CD14-positive monocyte (primary cell): Measurements from ENCODE around the gene SETBP1. TPM values are rescaled to one million over a fixed set of nuclear protein-coding genes. Genes with fewer than 3 reads are reported as not detected.

Experiments
- DNase-seq, 3 donors: peaks; one replicate each; pipeline ENCODE4 v3.0.0-alpha.2; 2011 to 2022
- H2AFZ ChIP-seq: 2 replicates; pipeline ENCODE4 v1.6.0; 2012; ENCODE audit warnings: mild to moderate bottlenecking, low read depth, low read length, inconsistent platforms; ENCODE audit not compliant: insufficient read depth, poor library complexity, severe bottlenecking
- H3K27ac ChIP-seq, 2 donors: 1 replicate in 1 of 2; 2 replicates in 1 of 2; pipeline ENCODE4 v1.5.1; 2012 to 2013; ENCODE audit warnings: low read length in 2 of 2, control low read depth in 1 of 2, inconsistent platforms in 1 of 2, low read depth in 1 of 2, mild to moderate bottlenecking in 1 of 2
- H3K27me3 ChIP-seq, 2 donors: one replicate each; pipeline versions ENCODE4 v1.6.0 to v1.6.1; 2011 to 2013; ENCODE audit warnings: low read length in 2 of 2; ENCODE audit not compliant: control insufficient read depth in 2 of 2, insufficient read depth in 2 of 2
- H3K36me3 ChIP-seq, 2 donors: replicated peaks in 1 of 2; 1 replicate in 1 of 2; 2 replicates in 1 of 2; pipeline versions ENCODE4 v1.5.1 to v1.6.1; 2012 to 2013; ENCODE audit warnings: low read length in 2 of 2, control low read depth in 1 of 2, inconsistent platforms in 1 of 2, mild to moderate bottlenecking in 1 of 2; ENCODE audit not compliant: insufficient read depth in 2 of 2, control insufficient read depth in 1 of 2
- H3K4me1 ChIP-seq, 2 donors: 1 replicate in 1 of 2; 2 replicates in 1 of 2; pipeline versions ENCODE4 v1.5.1 to v1.6.1; 2012 to 2013; ENCODE audit warnings: low read length in 2 of 2, control low read depth in 1 of 2, inconsistent platforms in 1 of 2, mild to moderate bottlenecking in 1 of 2, moderate library complexity in 1 of 2; ENCODE audit not compliant: insufficient read depth in 2 of 2, control insufficient read depth in 1 of 2
- H3K4me2 ChIP-seq: replicated peaks from 2 replicates; pipeline ENCODE3; 2012; ENCODE audit warnings: low read length, moderate library complexity, mild to moderate bottlenecking; ENCODE audit not compliant: poor library complexity, severe bottlenecking; ENCODE audit errors: extremely low read depth
- H3K4me3 ChIP-seq, 3 experiments: fragments of 200-600 bp in 1 of 3; sonication (generic) in 1 of 3; replicated peaks in 1 of 3; 1 replicate in 2 of 3; 2 replicates in 1 of 3; pipeline ENCODE4 v1.5.1; 2011 to 2013; ENCODE audit warnings: low read length in 3 of 3, mild to moderate bottlenecking in 3 of 3, control low read depth in 2 of 3, low read depth in 2 of 3, inconsistent platforms in 1 of 3, moderate library complexity in 1 of 3
- H3K79me2 ChIP-seq: 2 replicates; pipeline ENCODE4 v1.6.0; 2012; ENCODE audit warnings: mild to moderate bottlenecking, control low read depth, inconsistent platforms, low read length, moderate library complexity; ENCODE audit not compliant: insufficient read depth
- H3K9ac ChIP-seq: 2 replicates; pipeline ENCODE4 v1.6.0; 2017; ENCODE audit warnings: low read length, mild to moderate bottlenecking; ENCODE audit not compliant: insufficient read depth, poor library complexity, severe bottlenecking
- H3K9me3 ChIP-seq, 2 donors: replicated peaks in 1 of 2; 1 replicate in 1 of 2; 2 replicates in 1 of 2; pipeline versions ENCODE4 v1.5.1 to v1.6.1; 2012 to 2013; ENCODE audit warnings: low read length in 2 of 2, control low read depth in 1 of 2; ENCODE audit not compliant: control insufficient read depth in 1 of 2, insufficient read depth in 1 of 2
- H4K20me1 ChIP-seq: 2 replicates; pipeline ENCODE4 v1.6.0; 2012; ENCODE audit warnings: mild to moderate bottlenecking, low read length, control low read depth, moderate library complexity; ENCODE audit not compliant: insufficient read depth
- H3K27ac Mint-ChIP-seq, 7 donors: one replicate each; pipeline ENCODE4 v1.8.0; 2020; ENCODE audit warnings: mild to moderate bottlenecking in 7 of 7, mixed read lengths in 7 of 7, moderate library complexity in 6 of 7, inconsistent platforms in 2 of 7
- H3K27me3 Mint-ChIP-seq, 3 donors: one replicate each; pipeline ENCODE4 v1.8.0; 2021 to 2022; ENCODE audit warnings: low read depth in 3 of 3, mild to moderate bottlenecking in 3 of 3, mixed read lengths in 3 of 3, moderate library complexity in 3 of 3, inconsistent platforms in 1 of 3
- H3K36me3 Mint-ChIP-seq, 2 donors: one replicate each; pipeline ENCODE4 v1.8.0; 2020; ENCODE audit warnings: mixed read lengths in 2 of 2, inconsistent platforms in 1 of 2, mild to moderate bottlenecking in 1 of 2
- H3K4me1 Mint-ChIP-seq: one replicate; pipeline ENCODE4 v1.8.0; 2020; ENCODE audit warnings: mild to moderate bottlenecking, mixed read lengths
- H3K4me3 Mint-ChIP-seq, 2 donors: one replicate each; pipeline ENCODE4 v1.8.0; 2020; ENCODE audit warnings: mild to moderate bottlenecking in 2 of 2, mixed read lengths in 2 of 2, moderate library complexity in 1 of 2
- H3K9me3 Mint-ChIP-seq, 7 donors: one replicate each; pipeline ENCODE4 v1.8.0; 2020 to 2022; ENCODE audit warnings: mixed read lengths in 7 of 7, mild to moderate bottlenecking in 6 of 7, moderate library complexity in 6 of 7, inconsistent platforms in 2 of 7
- CTCF ChIP-seq: fragments of 200-600 bp; IDR thresholded peaks from one replicate; pipeline ENCODE4 v1.8.0; 2022; ENCODE audit warnings: antibody characterized with exemption, mild to moderate bottlenecking
- WGBS: methylation state at CpG from one replicate; pipeline ENCODE4 v1.1.5; 2013; ENCODE audit warnings: missing lambda C conversion rate; ENCODE audit not compliant: insufficient coverage; 5-methylcytosine and 5-hydroxymethylcytosine counted together
- intact Hi-C, 2 donors: fragments of 100-400 bp; cut with micrococcal nuclease; formaldehyde crosslinking; loops; one replicate each; pipeline versions ENCODE4 v1.15.0 to v1.15.1; 2023
- polyA plus RNA-seq, 3 donors: library from polyadenylated mRNA; depleted of rRNA in 1 of 3; unstranded in 2 of 3; stranded (reverse) in 1 of 3; fragments of 300-500 nt in 2 of 3; fragments of >200 nt in 1 of 3; fragmentation: Illumina TruSeq in 2 of 3; gene quantifications; 1 replicate in 2 of 3; 2 replicates in 1 of 3; pipeline ENCODE4 v1.2.3, GENCODE V29; 2012 to 2021

The SETBP1 gene
- polyA plus RNA-seq, 3 donors, result 0.01 to 1.2 TPM; not detected in 1

GRCh38 chr18:44998360-44998759, 317.7 kb downstream of the SETBP1 start:
- Histone ChIP-seq H3K79me2 (no peaks in the 10 kb centered on the region), H3K36me3 (no peaks in the 10 kb centered on the region), H2AFZ (no peak overlapping the region), H3K4me1 (peaks cover 7 to 11% of the 10 kb centered on the region in 2 donors), H3K27ac (no peak overlapping the region), H3K9me3 (peaks cover 0 to 3% of the 10 kb centered on the region in 2 donors), H3K4me3 (no peak overlapping the region), H3K4me2 (no peak overlapping the region), H3K27me3 (no peaks in the 10 kb centered on the region), H3K9ac (no peak overlapping the region), H4K20me1 (no peaks in the 10 kb centered on the region)
- Mint-ChIP-seq H3K9me3 (peaks cover 0 to 8% (median 3%) of the 10 kb centered on the region in 7 donors), H3K27ac (no peak overlapping the region), H3K4me3 (no peak overlapping the region), H3K4me1 (peaks cover 9% of the 10 kb centered on the region), H3K36me3 (peaks cover 0 to 2% of the 10 kb centered on the region in 2 donors), H3K27me3 (peaks cover 0 to 3% (median 1%) of the 10 kb centered on the region in 3 donors)
- DNase-seq, result no peak
- intact Hi-C loops, result no loop called here
- no peak for TF ChIP-seq CTCF
- WGBS, result 96% methylated on average over 5 of the region's 8 CpGs

- peaks cover 8% of the 10 kb centered on the region for H3K4me1 Mint-ChIP-seq
- no peaks in the 10 kb centered on the region for H3K36me3 Mint-ChIP-seq
- Histone ChIP-seq H3K79me2 (no peaks in the 10 kb centered on the region), H3K4me3 (no peak overlapping the region), H3K36me3 (no peaks in the 10 kb centered on the region), H3K4me2 (no peak overlapping the region), H3K9ac (no peak overlapping the region), H4K20me1 (no peaks in the 10 kb centered on the region), H3K27me3 (no peaks in the 10 kb centered on the region), H3K9me3 (no peaks in the 10 kb centered on the region), H3K27ac (no peak overlapping the region), H2AFZ (no peak overlapping the region), H3K4me1 (no peaks in the 10 kb centered on the region)
- no peak for DNase-seq
- peaks cover 0 to 2% (median 0%) of the 10 kb centered on the region in 7 donors for H3K9me3 Mint-ChIP-seq
- H3K27me3 Mint-ChIP-seq, result peaks cover 0 to 3% (median 0%) of the 10 kb centered on the region in 3 donors
- no peak overlapping the region for H3K27ac Mint-ChIP-seq
- no peak for TF ChIP-seq CTCF
- WGBS, result 100% methylated on average over 1 of the region's 3 CpGs
- no peak overlapping the region for H3K4me3 Mint-ChIP-seq
- intact Hi-C loops, result no loop called here
These were observed 323.9 kb downstream of the SETBP1 start for GRCh38 chr18:45004546-45005080.
